Mononuclear cell (primary cell): ENCODE results near the gene ZNF394. TPM values are rescaled to one million over a fixed set of nuclear protein-coding genes. Genes with fewer than 3 reads are reported as not detected.
"Not testable (repeated sequence)": the region's sequence is repeated elsewhere in the genome, so short reads cannot be mapped to it uniquely, and the experiment has no call there.

ENCODE experiments used
- H3K27me3 ChIP-seq: 2 replicates; pipeline ENCODE4 v1.6.0; 2011; ENCODE audit warnings: low read length, control low read depth; ENCODE audit not compliant: insufficient read depth
- H3K4me1 ChIP-seq: 2 replicates; pipeline ENCODE4 v1.5.1; 2011; ENCODE audit warnings: mild to moderate bottlenecking, low read length, control low read depth; ENCODE audit not compliant: insufficient read depth
- H3K4me3 ChIP-seq: 2 replicates; pipeline ENCODE4 v1.5.1; 2011; ENCODE audit warnings: mild to moderate bottlenecking, low read length, moderate library complexity
- H3K9me3 ChIP-seq: 2 replicates; pipeline ENCODE4 v1.5.1; 2011; ENCODE audit warnings: low read depth, mild to moderate bottlenecking, control low read depth, low read length
- total RNA-seq: library from RNA; depleted of rRNA; stranded (reverse); fragments of >200 nt; gene quantifications from one replicate; pipeline ENCODE4 v1.2.3, GENCODE V29; 2012

The ZNF394 gene
- 198 TPM for total RNA-seq

GRCh38 chr7:99499721-99500636, at the start of gene ZNF394:
ZNF394 (minus strand) TSS chr7:99500281; CDS start chr7:99500093, 188 bp downstream.
- Histone ChIP-seq H3K4me3 (peak within 1 kb of the TSS; percentile 98), H3K4me1 (peaks cover 38% of the 10 kb centered on the region), H3K9me3 (no peaks in the 10 kb centered on the region), H3K27me3 (no peaks in the 10 kb centered on the region)

- not testable (repeated sequence) for H3K9me3 ChIP-seq, H3K27me3 ChIP-seq, H3K4me3 ChIP-seq
- H3K4me1 ChIP-seq: peaks cover 16% of the 10 kb centered on the region
Observed at GRCh38 chr7:99549545-99549944, 49.5 kb upstream of the ZNF394 start.

GRCh38 chr7:99545308-99545707, 45.2 kb upstream of the ZNF394 start:
- not testable (repeated sequence) for H3K9me3 ChIP-seq, H3K27me3 ChIP-seq, H3K4me1 ChIP-seq, H3K4me3 ChIP-seq

- Histone ChIP-seq H3K9me3 (no peaks in the 10 kb centered on the region), H3K27me3 (no peaks in the 10 kb centered on the region), H3K4me1 (no peaks in the 10 kb centered on the region)
Observed at GRCh38 chr7:99543916-99544315, 43.8 kb upstream of the ZNF394 start.

GRCh38 chr7:99543081-99543671, 43.1 kb upstream of the ZNF394 start:
- H3K4me1 ChIP-seq: no peaks in the 10 kb centered on the region
- H3K27me3 ChIP-seq: no peaks in the 10 kb centered on the region
- no peak overlapping the region for H3K4me3 ChIP-seq
- no peaks in the 10 kb centered on the region for H3K9me3 ChIP-seq

More at GRCh38 chr7:99543916-99544315, 43.8 kb upstream of the ZNF394 start:
- no peak overlapping the region for H3K4me3 ChIP-seq

GRCh38 chr7:99541212-99541611, 41.1 kb upstream of the ZNF394 start:
- Histone ChIP-seq H3K9me3 (no peaks in the 10 kb centered on the region), H3K4me1 (no peaks in the 10 kb centered on the region)

GRCh38 chr7:99540542-99540941, 40.5 kb upstream of the ZNF394 start:
- H3K27me3 ChIP-seq: no peaks in the 10 kb centered on the region
- no peaks in the 10 kb centered on the region for H3K4me1 ChIP-seq
- H3K4me3 ChIP-seq: no peak overlapping the region
- no peaks in the 10 kb centered on the region for H3K9me3 ChIP-seq

More at GRCh38 chr7:99541212-99541611, 41.1 kb upstream of the ZNF394 start:
- Histone ChIP-seq H3K4me3 (no peak overlapping the region), H3K27me3 (no peaks in the 10 kb centered on the region)

GRCh38 chr7:99539213-99539811, 39.2 kb upstream of the ZNF394 start:
- H3K4me3 ChIP-seq: no peak overlapping the region
- H3K27me3 ChIP-seq: no peaks in the 10 kb centered on the region
- no peaks in the 10 kb centered on the region for H3K4me1 ChIP-seq
- H3K9me3 ChIP-seq: no peaks in the 10 kb centered on the region

GRCh38 chr7:99535667-99536066, 35.6 kb upstream of the ZNF394 start:
- no peaks in the 10 kb centered on the region for H3K4me1 ChIP-seq
- peaks cover 24% of the 10 kb centered on the region for H3K9me3 ChIP-seq
- no peaks in the 10 kb centered on the region for H3K27me3 ChIP-seq
- no peak overlapping the region for H3K4me3 ChIP-seq

- Histone ChIP-seq H3K9me3 (peaks cover 30% of the 10 kb centered on the region), H3K4me3 (no peak overlapping the region), H3K4me1 (no peaks in the 10 kb centered on the region), H3K27me3 (no peaks in the 10 kb centered on the region)
Observed at GRCh38 chr7:99531354-99531765, 31.3 kb upstream of the ZNF394 start.

GRCh38 chr7:99525713-99526440, 25.8 kb upstream of the ZNF394 start:
- Histone ChIP-seq H3K4me3 (no peak overlapping the region), H3K4me1 (no peaks in the 10 kb centered on the region), H3K9me3 (peaks cover 8% of the 10 kb centered on the region), H3K27me3 (no peaks in the 10 kb centered on the region)

GRCh38 chr7:99521399-99521798, 21.3 kb upstream of the ZNF394 start:
- no peak overlapping the region for H3K4me3 ChIP-seq
- H3K27me3 ChIP-seq: no peaks in the 10 kb centered on the region
- no peaks in the 10 kb centered on the region for H3K4me1 ChIP-seq
- no peaks in the 10 kb centered on the region for H3K9me3 ChIP-seq

GRCh38 chr7:99514050-99514449, 14.0 kb upstream of the ZNF394 start:
- Histone ChIP-seq H3K4me1 (no peaks in the 10 kb centered on the region), H3K4me3 (no peak overlapping the region), H3K9me3 (no peaks in the 10 kb centered on the region), H3K27me3 (no peaks in the 10 kb centered on the region)

- Histone ChIP-seq H3K27me3 (no peaks in the 10 kb centered on the region), H3K9me3 (no peaks in the 10 kb centered on the region), H3K4me3 (peak overlapping the region; percentile 88), H3K4me1 (peaks cover 38% of the 10 kb centered on the region)
Observed at GRCh38 chr7:99505324-99505662, 5.2 kb upstream of the ZNF394 start.
